CD4-positive, alpha-beta memory T cell (primary cell): ENCODE results near the gene ERGIC3. TPM values are rescaled to one million over a fixed set of nuclear protein-coding genes. Genes with fewer than 3 reads are reported as not detected.
"Not testable (repeated sequence)": the region's sequence is repeated elsewhere in the genome, so short reads cannot be mapped to it uniquely, and the experiment has no call there.

ENCODE experiments used
- CTCF ChIA-PET: fragments of 350-600 bp; sonication (Branson Sonifier 250); formaldehyde crosslinking; loops from one replicate; lab custom pipeline; 2021; ENCODE audit warnings: inconsistent platforms; ENCODE audit not compliant: partially characterized antibody; lab: Charles Lee
- POLR2A ChIA-PET: fragments of 350-600 bp; sonication (Branson Sonifier 250); formaldehyde crosslinking; loops from one replicate; lab custom pipeline; 2021; ENCODE audit not compliant: partially characterized antibody; lab: Charles Lee
- DNase-seq, 5 donors: peaks; one replicate each; pipeline versions ENCODE4 v3.0.0 to v3.0.0-alpha.2; 2020 to 2022; ENCODE audit warnings: mixed read lengths in 1 of 5
- H3K27ac ChIP-seq: one replicate; pipeline ENCODE4 v1.7.0; 2013; ENCODE audit warnings: low read depth, low read length
- H3K27me3 ChIP-seq: 2 replicates; pipeline ENCODE4 v1.7.0; 2013; ENCODE audit warnings: mild to moderate bottlenecking, low read length, moderate library complexity; ENCODE audit not compliant: insufficient read depth
- H3K36me3 ChIP-seq: 2 replicates; pipeline ENCODE4 v1.7.0; 2013; ENCODE audit warnings: mild to moderate bottlenecking, low read length, moderate library complexity; ENCODE audit not compliant: insufficient read depth
- H3K4me1 ChIP-seq: 2 replicates; pipeline ENCODE4 v1.7.0; 2013; ENCODE audit warnings: mild to moderate bottlenecking, low read length, moderate library complexity; ENCODE audit not compliant: insufficient read depth
- H3K4me3 ChIP-seq, 2 donors: one replicate each; pipeline ENCODE4 v1.7.0; 2013; ENCODE audit warnings: low read length in 2 of 2, mild to moderate bottlenecking in 1 of 2
- H3K9me3 ChIP-seq, 2 donors: one replicate each; pipeline ENCODE4 v1.7.0; 2013; ENCODE audit warnings: low read length in 2 of 2, control low read depth in 1 of 2; ENCODE audit not compliant: control insufficient read depth in 1 of 2
- H3K27ac Mint-ChIP-seq, 7 donors: one replicate each; pipeline ENCODE4 v1.8.0; 2020 to 2021; ENCODE audit warnings: mixed read lengths in 7 of 7, mild to moderate bottlenecking in 6 of 7, inconsistent platforms in 3 of 7, moderate library complexity in 3 of 7
- H3K27me3 Mint-ChIP-seq, 2 donors: one replicate each; pipeline ENCODE4 v1.8.0; 2020 to 2021; ENCODE audit warnings: mixed read lengths in 2 of 2
- H3K36me3 Mint-ChIP-seq, 2 donors: one replicate each; pipeline ENCODE4 v1.8.0; 2020 to 2021; ENCODE audit warnings: mixed read lengths in 2 of 2, inconsistent platforms in 1 of 2, mild to moderate bottlenecking in 1 of 2
- H3K4me1 Mint-ChIP-seq, 4 donors: one replicate each; pipeline ENCODE4 v1.8.0; 2020 to 2021; ENCODE audit warnings: mixed read lengths in 4 of 4, mild to moderate bottlenecking in 1 of 4
- H3K4me3 Mint-ChIP-seq, 8 donors: one replicate each; pipeline ENCODE4 v1.8.0; 2020 to 2021; ENCODE audit warnings: mixed read lengths in 8 of 8, mild to moderate bottlenecking in 7 of 8, moderate library complexity in 6 of 8, inconsistent platforms in 3 of 8
- H3K9me3 Mint-ChIP-seq, 8 donors: one replicate each; pipeline ENCODE4 v1.8.0; 2020 to 2021; ENCODE audit warnings: mixed read lengths in 8 of 8, mild to moderate bottlenecking in 5 of 8, inconsistent platforms in 3 of 8, moderate library complexity in 1 of 8
- intact Hi-C: fragments of 100-400 bp; cut with micrococcal nuclease; formaldehyde crosslinking; loops from one replicate; pipeline ENCODE4 v1.15.1; 2023
- polyA plus RNA-seq, 2 donors: library from polyadenylated mRNA; unstranded; fragments of 300-500 nt; fragmentation: Illumina TruSeq; gene quantifications; one replicate each; pipeline ENCODE4 v1.2.3, GENCODE V29; 2021
- total RNA-seq, 2 experiments: library from RNA; stranded (reverse); gene quantifications; one replicate each; pipeline ENCODE4 v1.2.3, GENCODE V29; 2021

Gene ERGIC3
- total and polyA plus RNA-seq, 4 experiments from 2014 or later, result 134 to 151 (median 142) TPM

- Mint-ChIP-seq H3K36me3 (peaks cover 17 to 37% of the 10 kb centered on the region in 2 donors), H3K4me1 (peaks cover 0 to 5% (median 0%) of the 10 kb centered on the region in 4 donors), H3K27ac (peak overlapping the region in 1 of 7 donors; percentile 48), H3K27me3 (no peaks in the 10 kb centered on the region), H3K4me3 (no peak overlapping the region), H3K9me3 (peaks cover 0 to 2% (median 0%) of the 10 kb centered on the region in 8 donors)
- H3K4me3 ChIP-seq, result no peak overlapping the region
- intact Hi-C loops, result no loop called here
- ChIA-PET POLR2A (no interaction called here), CTCF (interaction anchor here (1.3 to 1.7 kb wide), 3 partner anchors 10 to 62 kb away, joined by 3 to 4 read pairs (median 4); partner anchors contain the start of gene CEP250)
- no peaks in the 10 kb centered on the region for H3K4me1 ChIP-seq
- no peak for DNase-seq
- no peak overlapping the region for H3K27ac ChIP-seq
- H3K9me3 ChIP-seq, result no peaks in the 10 kb centered on the region
- H3K36me3 ChIP-seq, result peaks cover 22% of the 10 kb centered on the region
- H3K27me3 ChIP-seq, result no peaks in the 10 kb centered on the region
These were observed 24.8 kb upstream of the ERGIC3 start for GRCh38 chr20:35517125-35517524.

GRCh38 chr20:35517767-35518166 lies 24.1 kb upstream of the ERGIC3 start:
- POLR2A ChIA-PET, intact Hi-C loops, H3K4me3 Mint-ChIP-seq, H3K9me3 ChIP-seq, H3K4me1 ChIP-seq, H3K9me3 Mint-ChIP-seq, DNase-seq, H3K4me1 Mint-ChIP-seq, H3K27ac Mint-ChIP-seq, H3K4me3 ChIP-seq, H3K27me3 Mint-ChIP-seq, H3K27ac ChIP-seq, H3K27me3 ChIP-seq: not testable (repeated sequence)
- CTCF ChIA-PET, result interaction anchor here (0.6 to 1.4 kb wide), 4 partner anchors 10 to 980 kb away, joined by 3 to 4 read pairs (median 3); partner anchors contain the start of genes C20orf173 and CEP250
- H3K36me3 ChIP-seq, result peaks cover 16% of the 10 kb centered on the region
- peaks cover 13 to 31% of the 10 kb centered on the region in 2 donors for H3K36me3 Mint-ChIP-seq

- H3K9me3 Mint-ChIP-seq, result peaks cover 0 to 2% (median 0%) of the 10 kb centered on the region in 8 donors
- no peaks in the 10 kb centered on the region for H3K4me1 ChIP-seq
- H3K4me3 ChIP-seq, result no peak overlapping the region
- H3K9me3 ChIP-seq, result no peaks in the 10 kb centered on the region
- peaks cover 8 to 23% of the 10 kb centered on the region in 2 donors for H3K36me3 Mint-ChIP-seq
- ChIA-PET POLR2A (no interaction called here), CTCF (no interaction called here)
- H3K36me3 ChIP-seq, result peaks cover 10% of the 10 kb centered on the region
- H3K27ac Mint-ChIP-seq, result no peak overlapping the region
- no peaks in the 10 kb centered on the region for H3K27me3 ChIP-seq
- intact Hi-C loops, result no loop called here
- no peaks in the 10 kb centered on the region for H3K27me3 Mint-ChIP-seq
- H3K4me1 Mint-ChIP-seq, result peaks cover 0 to 5% (median 0%) of the 10 kb centered on the region in 4 donors
- DNase-seq, result no peak
- H3K4me3 Mint-ChIP-seq, result no peak overlapping the region
- no peak overlapping the region for H3K27ac ChIP-seq
These were observed 22.9 kb upstream of the ERGIC3 start for GRCh38 chr20:35518955-35519354.

- Mint-ChIP-seq H3K4me3 (no peak overlapping the region), H3K27me3 (no peaks in the 10 kb centered on the region), H3K9me3 (no peaks in the 10 kb centered on the region), H3K36me3 (peaks cover 0 to 3% of the 10 kb centered on the region in 2 donors), H3K4me1 (peaks cover 0 to 5% (median 0%) of the 10 kb centered on the region in 4 donors), H3K27ac (peak overlapping the region in 1 of 7 donors; percentile 42)
- Histone ChIP-seq H3K4me3 (no peak overlapping the region), H3K27me3 (no peaks in the 10 kb centered on the region), H3K9me3 (no peaks in the 10 kb centered on the region), H3K4me1 (no peaks in the 10 kb centered on the region), H3K36me3 (no peaks in the 10 kb centered on the region), H3K27ac (no peak overlapping the region)
- DNase-seq, result peak in 2 of 5 donors; percentile 7 to 13
- intact Hi-C loops, result loop anchor here (1.0 kb wide), 1 partner anchor 60 kb away; no protein-coding TSS in a partner anchor
- ChIA-PET CTCF (no interaction called here), POLR2A (no interaction called here)
These were observed 18.5 kb upstream of the ERGIC3 start for GRCh38 chr20:35523298-35523888.

GRCh38 chr20:35525639-35526038 lies 16.2 kb upstream of the ERGIC3 start:
- H3K4me1 ChIP-seq, result no peaks in the 10 kb centered on the region
- no peak for DNase-seq
- H3K27me3 ChIP-seq, result no peaks in the 10 kb centered on the region
- no peak overlapping the region for H3K27ac ChIP-seq
- Mint-ChIP-seq H3K36me3 (peaks cover 0 to 3% of the 10 kb centered on the region in 2 donors), H3K9me3 (no peaks in the 10 kb centered on the region), H3K27me3 (no peaks in the 10 kb centered on the region), H3K4me3 (no peak overlapping the region), H3K27ac (no peak overlapping the region), H3K4me1 (peaks cover 0 to 5% (median 0%) of the 10 kb centered on the region in 4 donors)
- ChIA-PET CTCF (no interaction called here), POLR2A (no interaction called here)
- no peaks in the 10 kb centered on the region for H3K9me3 ChIP-seq
- intact Hi-C loops, result no loop called here
- no peak overlapping the region for H3K4me3 ChIP-seq
- H3K36me3 ChIP-seq, result no peaks in the 10 kb centered on the region

- Histone ChIP-seq H3K27me3 (no peaks in the 10 kb centered on the region), H3K4me3 (no peak overlapping the region), H3K36me3 (no peaks in the 10 kb centered on the region), H3K9me3 (no peaks in the 10 kb centered on the region), H3K4me1 (no peaks in the 10 kb centered on the region), H3K27ac (no peak overlapping the region)
- intact Hi-C loops, result no loop called here
- DNase-seq, result no peak
- H3K9me3 Mint-ChIP-seq, result no peaks in the 10 kb centered on the region
- POLR2A ChIA-PET, result no interaction called here
- H3K27me3 Mint-ChIP-seq, result no peaks in the 10 kb centered on the region
- H3K27ac Mint-ChIP-seq, result peak overlapping the region in 1 of 7 donors; percentile 2
- peaks cover 0 to 3% of the 10 kb centered on the region in 2 donors for H3K36me3 Mint-ChIP-seq
- CTCF ChIA-PET, result no interaction called here
- no peak overlapping the region for H3K4me3 Mint-ChIP-seq
- H3K4me1 Mint-ChIP-seq, result no peaks in the 10 kb centered on the region
These were observed 14.6 kb upstream of the ERGIC3 start for GRCh38 chr20:35527122-35527769.

GRCh38 chr20:35529552-35529951 lies 12.3 kb upstream of the ERGIC3 start, which contains the start of gene C20orf173:
C20orf173 (minus strand) TSS chr20:35529652; CDS start chr20:35529373, 279 bp downstream.
- no peak within 1 kb of the TSS for H3K27ac ChIP-seq
- CTCF ChIA-PET, result interaction anchor here (0.5 kb wide), 1 partner anchor 12 kb away, joined by 3 read pairs; no protein-coding TSS in a partner anchor
- intact Hi-C loops, result no loop called here
- peaks cover 0 to 3% of the 10 kb centered on the region in 2 donors for H3K36me3 Mint-ChIP-seq
- POLR2A ChIA-PET, result no interaction called here
- H3K9me3 Mint-ChIP-seq, result no peaks in the 10 kb centered on the region
- H3K27ac Mint-ChIP-seq, result no peak within 1 kb of the TSS
- H3K27me3 Mint-ChIP-seq, result no peaks in the 10 kb centered on the region
- no peaks in the 10 kb centered on the region for H3K9me3 ChIP-seq
- H3K27me3 ChIP-seq, result no peaks in the 10 kb centered on the region
- peak within 1 kb of the TSS in 1 of 8 donors; percentile 26 for H3K4me3 Mint-ChIP-seq
- DNase-seq, result no peak
- no peaks in the 10 kb centered on the region for H3K36me3 ChIP-seq
- no peaks in the 10 kb centered on the region for H3K4me1 Mint-ChIP-seq
- H3K4me3 ChIP-seq, result no peak within 1 kb of the TSS
- H3K4me1 ChIP-seq, result no peaks in the 10 kb centered on the region
